ENCODE results near the gene AQP2. TPM values are rescaled to one million over a fixed set of nuclear protein-coding genes. Genes with fewer than 3 reads are reported as not detected.

The AQP2 gene
- total and polyA plus RNA-seq, 2 of the 13 experiments (the other 11 are each of a cell fraction or from before 2014, with no cell fraction given) = not detected

- no TSS peak for BruUV-seq (replicated peaks)
- in situ Hi-C loops (cut with HindIII; ENCODE audit: extremely low pct_ligation_motif_present, low pct_unique_long_range_greater_than_20kb) (loop anchor here (5.0 kb wide), 1 partner anchor 85 kb away; the partner anchor contains the start of gene ASIC1), intact Hi-C loops (cut with micrococcal nuclease; ENCODE audit: unreplicated experiment) (no loop called here)
- ATAC-seq (no peak), DNase-seq (ENCODE audit: low spot score) (no peak), FAIRE-seq (no peak)
- Histone ChIP-seq H3K4me2 (ENCODE audit: low read depth, low read length) (peak overlapping the region; percentile 75), H3K4me1 (ENCODE audit: insufficient read depth, low read length) (peaks cover 59% of the 10 kb centered on the region), H3K27ac (ENCODE audit: extremely low read length, insufficient read depth, low read length) (no peak overlapping the region), H2AFZ (ENCODE audit: low read length) (no peak overlapping the region), H3K27me3 (ENCODE audit: control insufficient read depth in 1 of 2, insufficient read depth in 2 of 2, low read length in 2 of 2) (peaks cover 1 to 41% of the 10 kb centered on the region in 2 experiments), H3K9ac (ENCODE audit: insufficient read depth, low read depth, low read length) (no peak overlapping the region), H3K36me3 (replicated peaks in 1 of 2; ENCODE audit: control insufficient read depth in 1 of 2, insufficient read depth in 2 of 2, low read length in 2 of 2) (no peaks in the 10 kb centered on the region), H4K20me1 (ENCODE audit: insufficient read depth, low read length) (no peaks in the 10 kb centered on the region), H3K79me2 (ENCODE audit: insufficient read depth, low read length) (no peaks in the 10 kb centered on the region), H3K9me3 (ENCODE audit: low read length) (no peaks in the 10 kb centered on the region), H3K4me3 (replicated peaks in 1 of 3; ENCODE audit: insufficient read depth in 1 of 3, low read depth in 2 of 3, low read length in 3 of 3) (peak overlapping the region in 2 of 3 experiments; percentile 25 to 47; a peak in 3 of 6 replicates)
- ChIA-PET CTCF (ENCODE audit: low intra/inter-chr PET ratio, low total read pairs) (no interaction called here), POLR2A (no interaction called here)
- WGBS (ENCODE audit: low lambda C conversion rate) = 59% methylated on average over 8 of the region's 9 CpGs
- TF ChIP-seq MAF1 (CRISPR knock-in tag; IDR thresholded peaks at IDR 0.05; ENCODE audit: borderline replicate concordance) = no peak
- no peak for TF ChIP-seq NR2F6 (IDR thresholded peaks at IDR 0.05)
- no peak for TF ChIP-seq NR2F6 (CRISPR knock-in tag; IDR thresholded peaks at IDR 0.05)
- TF ChIP-seq MXD1 (CRISPR knock-in tag; IDR thresholded peaks at IDR 0.05) = no peak
- no peak for TF ChIP-seq ZNF17 (CRISPR knock-in tag; IDR thresholded peaks at IDR 0.05)
- TF ChIP-seq KLF13 (CRISPR knock-in tag; IDR thresholded peaks at IDR 0.05) = no peak
- no peak for TF ChIP-seq FOXC1 (CRISPR knock-in tag; IDR thresholded peaks at IDR 0.05; ENCODE audit: borderline replicate concordance)
- TF ChIP-seq, protein P1, sequence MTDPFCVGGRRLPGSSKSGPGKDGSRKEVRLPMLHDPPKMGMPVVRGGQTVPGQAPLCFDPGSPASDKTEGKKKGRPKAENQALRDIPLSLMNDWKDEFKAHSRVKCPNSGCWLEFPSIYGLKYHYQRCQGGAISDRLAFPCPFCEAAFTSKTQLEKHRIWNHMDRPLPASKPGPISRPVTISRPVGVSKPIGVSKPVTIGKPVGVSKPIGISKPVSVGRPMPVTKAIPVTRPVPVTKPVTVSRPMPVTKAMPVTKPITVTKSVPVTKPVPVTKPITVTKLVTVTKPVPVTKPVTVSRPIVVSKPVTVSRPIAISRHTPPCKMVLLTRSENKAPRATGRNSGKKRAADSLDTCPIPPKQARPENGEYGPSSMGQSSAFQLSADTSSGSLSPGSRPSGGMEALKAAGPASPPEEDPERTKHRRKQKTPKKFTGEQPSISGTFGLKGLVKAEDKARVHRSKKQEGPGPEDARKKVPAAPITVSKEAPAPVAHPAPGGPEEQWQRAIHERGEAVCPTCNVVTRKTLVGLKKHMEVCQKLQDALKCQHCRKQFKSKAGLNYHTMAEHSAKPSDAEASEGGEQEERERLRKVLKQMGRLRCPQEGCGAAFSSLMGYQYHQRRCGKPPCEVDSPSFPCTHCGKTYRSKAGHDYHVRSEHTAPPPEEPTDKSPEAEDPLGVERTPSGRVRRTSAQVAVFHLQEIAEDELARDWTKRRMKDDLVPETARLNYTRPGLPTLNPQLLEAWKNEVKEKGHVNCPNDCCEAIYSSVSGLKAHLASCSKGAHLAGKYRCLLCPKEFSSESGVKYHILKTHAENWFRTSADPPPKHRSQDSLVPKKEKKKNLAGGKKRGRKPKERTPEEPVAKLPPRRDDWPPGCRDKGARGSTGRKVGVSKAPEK (CRISPR knock-in tag; IDR thresholded peaks at IDR 0.05; ENCODE audit: borderline replicate concordance) = no peak
- no peak for TF ChIP-seq ZNF282 (IDR thresholded peaks at IDR 0.05; ENCODE audit: partially characterized antibody)
- TF ChIP-seq, protein P2, sequence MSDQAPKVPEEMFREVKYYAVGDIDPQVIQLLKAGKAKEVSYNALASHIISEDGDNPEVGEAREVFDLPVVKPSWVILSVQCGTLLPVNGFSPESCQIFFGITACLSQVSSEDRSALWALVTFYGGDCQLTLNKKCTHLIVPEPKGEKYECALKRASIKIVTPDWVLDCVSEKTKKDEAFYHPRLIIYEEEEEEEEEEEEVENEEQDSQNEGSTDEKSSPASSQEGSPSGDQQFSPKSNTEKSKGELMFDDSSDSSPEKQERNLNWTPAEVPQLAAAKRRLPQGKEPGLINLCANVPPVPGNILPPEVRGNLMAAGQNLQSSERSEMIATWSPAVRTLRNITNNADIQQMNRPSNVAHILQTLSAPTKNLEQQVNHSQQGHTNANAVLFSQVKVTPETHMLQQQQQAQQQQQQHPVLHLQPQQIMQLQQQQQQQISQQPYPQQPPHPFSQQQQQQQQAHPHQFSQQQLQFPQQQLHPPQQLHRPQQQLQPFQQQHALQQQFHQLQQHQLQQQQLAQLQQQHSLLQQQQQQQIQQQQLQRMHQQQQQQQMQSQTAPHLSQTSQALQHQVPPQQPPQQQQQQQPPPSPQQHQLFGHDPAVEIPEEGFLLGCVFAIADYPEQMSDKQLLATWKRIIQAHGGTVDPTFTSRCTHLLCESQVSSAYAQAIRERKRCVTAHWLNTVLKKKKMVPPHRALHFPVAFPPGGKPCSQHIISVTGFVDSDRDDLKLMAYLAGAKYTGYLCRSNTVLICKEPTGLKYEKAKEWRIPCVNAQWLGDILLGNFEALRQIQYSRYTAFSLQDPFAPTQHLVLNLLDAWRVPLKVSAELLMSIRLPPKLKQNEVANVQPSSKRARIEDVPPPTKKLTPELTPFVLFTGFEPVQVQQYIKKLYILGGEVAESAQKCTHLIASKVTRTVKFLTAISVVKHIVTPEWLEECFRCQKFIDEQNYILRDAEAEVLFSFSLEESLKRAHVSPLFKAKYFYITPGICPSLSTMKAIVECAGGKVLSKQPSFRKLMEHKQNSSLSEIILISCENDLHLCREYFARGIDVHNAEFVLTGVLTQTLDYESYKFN (CRISPR knock-in tag; conservative IDR thresholded peaks at IDR 0.05) = no peak
- TF ChIP-seq, protein P3, sequence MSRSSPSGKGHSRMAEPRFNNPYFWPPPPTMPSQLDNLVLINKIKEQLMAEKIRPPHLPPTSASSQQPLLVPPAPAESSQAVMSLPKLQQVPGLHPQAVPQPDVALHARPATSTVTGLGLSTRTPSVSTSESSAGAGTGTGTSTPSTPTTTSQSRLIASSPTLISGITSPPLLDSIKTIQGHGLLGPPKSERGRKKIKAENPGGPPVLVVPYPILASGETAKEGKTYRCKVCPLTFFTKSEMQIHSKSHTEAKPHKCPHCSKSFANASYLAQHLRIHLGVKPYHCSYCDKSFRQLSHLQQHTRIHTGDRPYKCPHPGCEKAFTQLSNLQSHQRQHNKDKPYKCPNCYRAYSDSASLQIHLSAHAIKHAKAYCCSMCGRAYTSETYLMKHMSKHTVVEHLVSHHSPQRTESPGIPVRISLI (CRISPR knock-in tag; IDR thresholded peaks at IDR 0.05; ENCODE audit: borderline replicate concordance) = no peak
- TF ChIP-seq GPN1 (CRISPR knock-in tag; IDR thresholded peaks at IDR 0.05; ENCODE audit: borderline replicate concordance) = no peak
- no peak for TF ChIP-seq ZNF260 (CRISPR knock-in tag; IDR thresholded peaks at IDR 0.05; ENCODE audit: borderline replicate concordance, low read depth)
Measured at GRCh38 chr12:49972129-49972528, 21.6 kb downstream of the AQP2 start.

All from HepG2 (cell line).